ENCODE results near the gene KCNMA1. TPM values are rescaled to one million over a fixed set of nuclear protein-coding genes. Genes with fewer than 3 reads are reported as not detected.

The KCNMA1 gene
- total RNA-seq, 2 donors from 2014 or later: 29.1 to 37.9 TPM

DNA sequence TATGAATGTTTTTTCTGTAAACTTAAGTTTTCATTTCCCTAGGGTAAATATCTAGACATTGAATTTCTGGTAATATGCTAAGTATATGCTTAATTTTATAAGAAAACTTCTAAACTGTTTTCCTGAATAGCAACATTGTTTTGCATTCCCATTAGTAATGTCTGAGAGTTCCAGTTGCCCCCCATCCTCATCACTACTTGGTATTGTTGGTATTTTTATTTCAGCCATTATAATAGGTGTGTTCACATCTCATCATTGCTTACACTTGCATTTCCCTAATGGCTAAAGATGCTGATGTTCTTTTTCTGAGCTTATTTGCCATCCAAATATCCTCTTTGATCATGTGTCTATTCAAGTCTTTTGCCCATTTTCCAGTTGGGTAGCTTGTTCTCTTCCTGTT is 269.6 kb downstream of the KCNMA1 start:
- Histone ChIP-seq H3K9me3 (no peaks in the 10 kb centered on the region), H3K27ac (no peak overlapping the region), H3K27me3 (replicated peaks; ENCODE audit: insufficient read depth) (no peaks in the 10 kb centered on the region), H3K4me3 (no peak overlapping the region), H3K36me3 (no peaks in the 10 kb centered on the region), H3K4me1 (replicated peaks) (no peaks in the 10 kb centered on the region)
- intact Hi-C loops (cut with DNase I): no loop called here
- TF ChIP-seq, protein P1, sequence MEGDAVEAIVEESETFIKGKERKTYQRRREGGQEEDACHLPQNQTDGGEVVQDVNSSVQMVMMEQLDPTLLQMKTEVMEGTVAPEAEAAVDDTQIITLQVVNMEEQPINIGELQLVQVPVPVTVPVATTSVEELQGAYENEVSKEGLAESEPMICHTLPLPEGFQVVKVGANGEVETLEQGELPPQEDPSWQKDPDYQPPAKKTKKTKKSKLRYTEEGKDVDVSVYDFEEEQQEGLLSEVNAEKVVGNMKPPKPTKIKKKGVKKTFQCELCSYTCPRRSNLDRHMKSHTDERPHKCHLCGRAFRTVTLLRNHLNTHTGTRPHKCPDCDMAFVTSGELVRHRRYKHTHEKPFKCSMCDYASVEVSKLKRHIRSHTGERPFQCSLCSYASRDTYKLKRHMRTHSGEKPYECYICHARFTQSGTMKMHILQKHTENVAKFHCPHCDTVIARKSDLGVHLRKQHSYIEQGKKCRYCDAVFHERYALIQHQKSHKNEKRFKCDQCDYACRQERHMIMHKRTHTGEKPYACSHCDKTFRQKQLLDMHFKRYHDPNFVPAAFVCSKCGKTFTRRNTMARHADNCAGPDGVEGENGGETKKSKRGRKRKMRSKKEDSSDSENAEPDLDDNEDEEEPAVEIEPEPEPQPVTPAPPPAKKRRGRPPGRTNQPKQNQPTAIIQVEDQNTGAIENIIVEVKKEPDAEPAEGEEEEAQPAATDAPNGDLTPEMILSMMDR (IDR thresholded peaks at IDR 0.05): no peak
- no peak for TF ChIP-seq POLR2AphosphoS5 (IDR thresholded peaks at IDR 0.05)
- no peak for TF ChIP-seq POLR2A (IDR thresholded peaks at IDR 0.05)
- DNase-seq (ENCODE audit: low spot score): no peak

DNA sequence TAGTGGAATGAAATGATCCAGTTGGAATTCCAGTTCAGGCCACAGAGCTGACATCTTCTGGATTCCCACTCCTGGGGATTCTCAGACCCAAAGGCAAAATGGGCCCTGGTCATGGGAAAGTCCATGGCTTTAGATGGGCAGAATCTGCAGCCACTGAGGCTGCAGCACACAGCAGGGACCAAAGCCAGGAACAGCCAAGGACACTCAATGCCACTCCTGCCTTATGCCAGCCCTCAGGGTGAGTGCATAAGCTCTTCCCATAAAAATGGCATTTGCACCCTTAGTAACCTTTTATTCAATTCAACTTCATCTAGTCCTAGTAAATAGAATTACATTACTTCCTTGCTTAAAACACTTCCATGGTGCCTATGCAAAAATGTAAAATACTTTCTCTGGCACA is 274.4 kb downstream of the KCNMA1 start:
- Histone ChIP-seq H3K27me3 (replicated peaks; ENCODE audit: insufficient read depth) (no peaks in the 10 kb centered on the region), H3K9me3 (no peaks in the 10 kb centered on the region), H3K4me3 (no peak overlapping the region), H3K36me3 (no peaks in the 10 kb centered on the region), H3K27ac (no peak overlapping the region), H3K4me1 (replicated peaks) (no peaks in the 10 kb centered on the region)
- no peak for DNase-seq (ENCODE audit: low spot score)
- intact Hi-C loops (cut with DNase I): no loop called here
- TF ChIP-seq POLR2A (IDR thresholded peaks at IDR 0.05) (no peak), POLR2AphosphoS5 (IDR thresholded peaks at IDR 0.05) (no peak)
- TF ChIP-seq, protein P1 (IDR thresholded peaks at IDR 0.05): no peak

DNA sequence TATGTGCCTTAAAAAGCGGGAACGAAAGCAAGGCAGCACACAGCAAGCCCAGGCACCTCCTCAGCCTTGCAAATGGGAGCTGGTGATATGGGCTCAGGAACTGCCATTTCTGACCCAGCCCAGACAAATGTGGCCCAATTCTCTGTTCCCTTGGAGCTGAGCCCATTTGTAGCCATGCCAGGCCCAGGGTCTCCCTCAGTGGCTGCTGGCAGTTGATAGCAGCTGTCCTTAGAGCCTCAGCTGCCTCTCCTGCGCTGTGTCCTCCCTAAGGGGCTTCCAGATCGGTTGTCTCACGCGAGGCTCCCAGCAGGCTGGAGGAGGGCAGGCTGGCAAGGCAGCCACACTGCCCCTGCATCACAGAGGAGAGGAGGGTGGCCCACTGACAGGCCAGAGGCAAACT is 275.8 kb downstream of the KCNMA1 start:
- TF ChIP-seq, protein P1 (IDR thresholded peaks at IDR 0.05): no peak
- no peak for TF ChIP-seq POLR2AphosphoS5 (IDR thresholded peaks at IDR 0.05)
- no peak for TF ChIP-seq POLR2A (IDR thresholded peaks at IDR 0.05)
- Histone ChIP-seq H3K4me3 (no peak overlapping the region), H3K27ac (no peak overlapping the region), H3K27me3 (replicated peaks; ENCODE audit: insufficient read depth) (no peaks in the 10 kb centered on the region), H3K9me3 (no peaks in the 10 kb centered on the region), H3K36me3 (no peaks in the 10 kb centered on the region), H3K4me1 (replicated peaks) (no peaks in the 10 kb centered on the region)
- intact Hi-C loops (cut with DNase I): no loop called here
- DNase-seq (ENCODE audit: low spot score): no peak
- 95% methylated on average over 6 of the region's 6 CpGs for WGBS

DNA sequence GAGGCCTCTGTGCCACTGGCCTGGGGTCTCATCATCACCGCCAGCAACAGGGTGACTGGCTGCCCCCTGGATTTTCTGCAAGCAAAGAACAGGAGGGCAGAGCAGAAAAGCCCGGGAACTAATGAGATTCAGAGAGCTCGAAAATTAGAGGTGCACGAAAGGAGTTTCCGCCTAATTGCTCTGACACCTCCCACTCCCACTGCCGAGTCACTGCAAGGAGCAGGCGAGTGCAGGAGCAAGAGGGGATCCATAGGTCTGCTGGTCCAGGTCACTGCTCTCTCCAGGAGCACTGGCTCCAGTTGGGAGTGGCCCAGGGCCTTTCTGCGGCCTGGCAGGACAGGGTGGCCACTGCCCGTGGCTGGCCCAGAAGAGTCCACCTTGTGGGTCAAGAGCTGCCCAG is 276.2 kb downstream of the KCNMA1 start:
- H3K36me3 ChIP-seq: no peaks in the 10 kb centered on the region
- intact Hi-C loops (cut with DNase I): no loop called here
- H3K27me3 ChIP-seq (replicated peaks; ENCODE audit: insufficient read depth): no peaks in the 10 kb centered on the region
- no peak overlapping the region for H3K27ac ChIP-seq
- H3K4me1 ChIP-seq (replicated peaks): no peaks in the 10 kb centered on the region
- no peaks in the 10 kb centered on the region for H3K9me3 ChIP-seq
- no peak overlapping the region for H3K4me3 ChIP-seq
- DNase-seq (ENCODE audit: low spot score): no peak
- TF ChIP-seq, protein P1 (IDR thresholded peaks at IDR 0.05): no peak
- TF ChIP-seq POLR2A (IDR thresholded peaks at IDR 0.05) (no peak), POLR2AphosphoS5 (IDR thresholded peaks at IDR 0.05) (no peak)
- 93% methylated on average over 9 of the region's 9 CpGs for WGBS

DNA sequence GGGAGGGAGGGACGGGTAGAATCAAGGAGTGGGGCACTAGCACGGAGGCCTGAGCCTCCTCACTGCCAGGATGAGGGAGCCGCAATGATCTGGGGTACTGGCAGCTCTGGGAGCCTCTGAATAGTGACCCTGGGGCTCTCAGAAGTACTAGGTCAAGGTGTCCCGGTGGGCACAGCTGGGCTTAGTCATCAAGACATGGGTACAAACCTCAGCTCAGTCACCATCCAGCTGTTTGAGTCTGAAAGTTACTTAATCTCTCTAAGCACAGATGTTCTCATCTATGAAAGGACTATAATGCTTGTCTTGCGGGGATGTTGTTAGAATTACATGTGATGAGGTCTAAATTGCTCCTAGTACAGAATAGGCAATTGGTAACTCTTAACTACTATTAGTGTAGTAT is 276.8 kb downstream of the KCNMA1 start:
- no peaks in the 10 kb centered on the region for H3K27me3 ChIP-seq (replicated peaks; ENCODE audit: insufficient read depth)
- H3K27ac ChIP-seq: no peak overlapping the region
- H3K9me3 ChIP-seq: no peaks in the 10 kb centered on the region
- H3K4me1 ChIP-seq (replicated peaks): no peaks in the 10 kb centered on the region
- H3K4me3 ChIP-seq: no peak overlapping the region
- intact Hi-C loops (cut with DNase I): no loop called here
- 94% methylated on average over 5 of the region's 5 CpGs for WGBS
- no peak for DNase-seq (ENCODE audit: low spot score)
- no peaks in the 10 kb centered on the region for H3K36me3 ChIP-seq
- no peak for TF ChIP-seq POLR2A (IDR thresholded peaks at IDR 0.05)
- TF ChIP-seq, protein P1 (IDR thresholded peaks at IDR 0.05): no peak
- no peak for TF ChIP-seq POLR2AphosphoS5 (IDR thresholded peaks at IDR 0.05)
